ENCODE data around the gene EFCAB8.
A peak's percentile ranks its signal among the peaks of the same experiment; 100 is the strongest.
"Not testable (repeated sequence)": the region's sequence is repeated elsewhere in the genome, so short reads cannot be mapped to it uniquely, and the experiment has no call there.

Gene EFCAB8

GRCh38 chr20:32889281-32889680 lies 30.6 kb downstream of the EFCAB8 start:
- no peak for DNase-seq

- DNase-seq: no peak
These were observed 32.8 kb downstream of the EFCAB8 start for GRCh38 chr20:32891491-32891890.

DNA sequence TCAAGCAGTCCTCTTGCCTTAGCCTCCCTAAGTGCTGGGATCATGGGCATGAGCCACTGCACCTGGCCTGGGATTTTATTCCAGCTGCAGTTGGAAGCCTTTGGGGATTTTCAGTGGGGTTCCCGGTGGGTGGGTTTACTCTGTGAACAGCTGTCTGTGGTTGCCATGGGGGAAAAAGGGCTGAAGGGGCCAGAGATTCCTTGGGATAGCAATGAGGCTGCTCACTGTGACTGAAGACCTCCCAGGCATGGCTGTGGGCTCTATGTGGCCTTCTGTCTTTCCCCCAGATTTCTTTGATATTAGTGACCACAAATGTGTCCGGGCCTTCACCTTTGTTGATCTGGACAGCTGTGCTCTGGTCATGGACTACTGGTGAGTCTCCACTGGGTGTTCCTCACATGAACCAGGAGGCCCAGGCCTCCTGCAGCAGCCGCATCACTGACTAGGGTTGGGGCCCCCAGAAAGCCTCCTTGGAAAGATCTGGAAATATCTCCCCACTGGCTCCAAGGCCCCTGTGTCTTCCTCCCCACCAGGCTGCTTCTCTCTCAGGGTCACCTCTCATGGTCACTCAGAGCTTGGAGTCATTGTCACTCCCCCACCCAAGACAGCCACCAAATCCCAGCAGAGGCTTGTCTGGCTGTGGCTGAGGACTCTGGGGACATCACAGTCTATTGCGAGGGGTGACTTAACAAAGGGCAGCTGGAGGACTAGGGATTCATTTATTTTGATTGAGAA lies 33.4 kb downstream of the EFCAB8 start:
- no peak for DNase-seq

GRCh38 chr20:32893263-32894025 lies 34.7 kb downstream of the EFCAB8 start:
- DNase-seq: no peak

DNA sequence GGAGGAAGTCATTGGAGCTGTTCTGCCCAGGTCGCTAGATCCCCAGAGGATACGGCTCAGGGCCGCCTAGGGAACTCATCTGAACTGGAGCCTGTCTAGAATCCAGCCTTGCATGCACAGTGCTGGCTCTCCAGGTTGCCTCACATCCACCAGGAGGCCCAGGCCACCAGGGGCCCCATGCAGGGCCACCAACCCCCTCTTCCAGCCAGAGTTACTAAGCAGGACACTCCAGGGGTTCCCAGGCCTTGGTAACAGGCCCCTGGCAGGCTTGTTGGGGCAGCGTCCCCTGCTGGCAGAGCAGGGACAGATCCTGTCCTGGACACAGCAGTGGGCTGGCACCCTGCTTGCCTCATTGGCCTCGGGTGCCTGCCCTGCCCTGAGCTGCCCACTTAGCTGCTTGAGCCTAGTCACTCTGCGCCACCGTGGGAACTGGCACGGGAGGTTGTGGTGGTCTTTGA lies 35.3 kb downstream of the EFCAB8 start:
- peak; percentile 9 for DNase-seq

DNA sequence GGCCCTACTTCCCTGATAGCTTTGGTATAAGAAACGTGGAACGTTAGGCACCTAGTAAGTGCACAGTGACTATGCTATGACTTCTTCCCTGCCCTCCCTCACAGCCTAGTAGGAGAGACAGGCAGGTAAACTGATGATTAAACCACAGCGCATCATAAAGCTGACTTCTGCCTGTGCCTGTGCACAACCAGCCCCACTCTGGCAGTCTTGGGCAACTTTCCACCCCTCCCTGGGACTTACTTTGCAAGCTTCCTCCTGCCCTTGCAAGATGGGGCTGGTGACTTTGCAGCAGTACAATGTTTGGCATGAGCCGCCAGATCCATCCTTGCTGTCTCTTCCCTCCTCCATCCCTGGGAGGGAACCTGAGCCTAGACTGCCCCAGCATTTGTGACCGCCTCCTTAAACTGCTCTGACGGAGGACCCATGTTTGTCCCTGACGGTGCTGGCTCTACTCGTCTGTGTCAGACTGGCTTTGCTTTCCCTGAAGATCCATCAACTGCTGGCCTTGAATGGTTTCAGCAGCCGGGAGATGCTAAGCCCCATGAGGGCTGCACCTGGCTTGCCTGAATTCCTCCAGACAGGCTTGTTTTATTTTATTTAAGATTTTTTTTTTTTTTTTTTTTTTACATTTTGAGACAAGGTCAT lies 36.1 kb downstream of the EFCAB8 start:
- no peak for DNase-seq

- no peak for DNase-seq
These were observed 38.0 kb downstream of the EFCAB8 start for GRCh38 chr20:32896521-32897280.

DNA sequence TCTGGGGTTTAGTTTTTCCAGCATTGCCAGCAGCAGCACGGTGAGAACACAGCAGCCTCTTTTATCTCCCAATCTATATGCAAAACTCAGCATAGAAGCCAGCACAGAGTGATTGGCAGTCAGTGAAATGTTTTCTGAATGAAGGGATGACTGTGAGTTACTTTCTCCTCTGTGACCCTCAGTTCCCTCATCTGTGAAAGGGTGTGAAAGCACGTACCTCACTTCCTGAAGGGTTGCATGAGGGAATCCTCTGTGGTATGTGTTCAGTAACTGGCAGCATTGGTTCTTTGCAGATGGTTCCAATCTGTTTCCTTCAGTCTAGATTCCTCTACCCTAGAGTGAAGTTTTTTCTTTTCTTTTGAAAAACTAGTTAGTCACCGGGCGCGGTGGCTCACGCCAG lies 40.0 kb downstream of the EFCAB8 start:
- no peak for DNase-seq

GRCh38 chr20:32902456-32903420 lies 44.0 kb downstream of the EFCAB8 start:
- peak; percentile 72 for DNase-seq

- DNase-seq: no peak
These were observed 45.0 kb downstream of the EFCAB8 start for GRCh38 chr20:32903666-32904175.

- not testable (repeated sequence) for DNase-seq
These were observed 46.0 kb downstream of the EFCAB8 start for GRCh38 chr20:32904678-32905077.

DNA sequence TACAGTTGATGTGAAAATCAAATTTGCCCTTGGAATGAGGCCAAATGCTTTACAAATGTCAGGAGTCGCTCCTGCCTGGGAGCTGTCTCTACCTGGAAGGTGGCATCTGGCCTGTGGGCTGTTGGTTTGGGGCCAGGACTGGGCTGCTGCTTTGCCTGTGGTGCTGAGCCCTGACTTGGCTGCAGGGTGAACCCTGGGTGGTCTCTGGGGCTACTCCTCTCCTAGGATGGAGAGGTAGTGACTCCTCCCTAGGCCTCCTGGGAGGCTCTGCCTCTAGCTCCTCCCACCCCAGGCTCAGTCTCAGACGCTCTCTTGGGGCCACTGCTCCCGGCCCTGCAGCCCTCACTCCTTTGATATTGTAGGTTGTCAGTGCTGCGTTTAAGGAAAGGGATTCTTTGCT lies 47.5 kb downstream of the EFCAB8 start:
- DNase-seq: no peak

GRCh38 chr20:32906871-32907495 lies 48.3 kb downstream of the EFCAB8 start:
- DNase-seq: no peak

- no peak for DNase-seq
These were observed 49.2 kb downstream of the EFCAB8 start for GRCh38 chr20:32907886-32908285.

GRCh38 chr20:32908334-32909292 lies 49.9 kb downstream of the EFCAB8 start:
- no peak for DNase-seq

DNA sequence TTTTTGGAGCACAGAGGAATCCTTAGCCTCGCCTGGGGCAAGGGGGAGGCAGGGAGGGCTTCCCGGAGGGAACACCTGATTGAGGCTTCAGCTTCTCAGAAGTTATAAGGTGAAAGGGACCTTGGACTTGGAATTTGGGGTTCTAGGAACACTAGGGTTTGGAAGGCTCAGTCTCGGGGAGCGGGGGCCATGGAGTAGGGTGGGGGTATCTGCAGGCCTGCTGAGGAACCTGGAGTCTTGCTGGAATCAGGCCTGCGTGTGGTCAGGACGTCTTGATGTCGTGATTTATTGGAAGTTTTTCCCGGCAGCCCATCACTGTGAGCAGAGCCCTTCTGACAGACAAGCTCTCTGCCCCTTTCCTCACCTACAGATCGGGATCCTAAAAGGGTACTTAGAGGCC lies 50.7 kb downstream of the EFCAB8 start:
- DNase-seq: no peak

GRCh38 chr20:32909896-32910571 lies 51.3 kb downstream of the EFCAB8 start:
- no peak for DNase-seq

GRCh38 chr20:32911355-32911754 lies 52.6 kb downstream of the EFCAB8 start:
- no peak for DNase-seq

- DNase-seq: no peak
These were observed 54.0 kb downstream of the EFCAB8 start for GRCh38 chr20:32912688-32913087.

All from stimulated activated CD4-positive, alpha-beta T cell treated with anti-CD3 and anti-CD28 coated beads, Interleukin-4, amount 100 ng/mL, for 24 hours (primary cell).